Panc1 (cell line): Measurements from ENCODE around the gene CORO1C.

Experiments used
- POLR2AphosphoS5 ChIP-seq: IDR thresholded peaks from 2 replicates; pipeline ENCODE4 v1.6.1; 2012; ENCODE audit warnings: mild to moderate bottlenecking, low read depth, low read length, moderate library complexity
- SIN3A ChIP-seq: IDR thresholded peaks from 2 replicates; pipeline ENCODE4 v1.6.1; 2012; ENCODE audit warnings: low read depth, mild to moderate bottlenecking, low read length, moderate library complexity, borderline replicate concordance; ENCODE audit not compliant: insufficient read depth
- TCF7L2 ChIP-seq: IDR thresholded peaks from 2 replicates; pipeline ENCODE4 v1.6.1; 2011; ENCODE audit warnings: mild to moderate bottlenecking, low read depth, low read length, inconsistent platforms
- TF ChIP-seq, protein P1 (sequence below): fragments of 450-650 bp; IDR thresholded peaks from 2 replicates; pipeline ENCODE4 v1.5.1; 2017; ENCODE audit warnings: mild to moderate bottlenecking
- TF ChIP-seq, protein P2 (sequence below), 2 experiments: IDR thresholded peaks; 2 replicates each; pipeline ENCODE4 v1.6.1; 2011 to 2012; ENCODE audit warnings: low read depth in 2 of 2, control low read depth in 1 of 2, low read length in 1 of 2, mild to moderate bottlenecking in 1 of 2, moderate library complexity in 1 of 2; ENCODE audit not compliant: insufficient read depth in 1 of 2

- TF ChIP-seq, protein P1, sequence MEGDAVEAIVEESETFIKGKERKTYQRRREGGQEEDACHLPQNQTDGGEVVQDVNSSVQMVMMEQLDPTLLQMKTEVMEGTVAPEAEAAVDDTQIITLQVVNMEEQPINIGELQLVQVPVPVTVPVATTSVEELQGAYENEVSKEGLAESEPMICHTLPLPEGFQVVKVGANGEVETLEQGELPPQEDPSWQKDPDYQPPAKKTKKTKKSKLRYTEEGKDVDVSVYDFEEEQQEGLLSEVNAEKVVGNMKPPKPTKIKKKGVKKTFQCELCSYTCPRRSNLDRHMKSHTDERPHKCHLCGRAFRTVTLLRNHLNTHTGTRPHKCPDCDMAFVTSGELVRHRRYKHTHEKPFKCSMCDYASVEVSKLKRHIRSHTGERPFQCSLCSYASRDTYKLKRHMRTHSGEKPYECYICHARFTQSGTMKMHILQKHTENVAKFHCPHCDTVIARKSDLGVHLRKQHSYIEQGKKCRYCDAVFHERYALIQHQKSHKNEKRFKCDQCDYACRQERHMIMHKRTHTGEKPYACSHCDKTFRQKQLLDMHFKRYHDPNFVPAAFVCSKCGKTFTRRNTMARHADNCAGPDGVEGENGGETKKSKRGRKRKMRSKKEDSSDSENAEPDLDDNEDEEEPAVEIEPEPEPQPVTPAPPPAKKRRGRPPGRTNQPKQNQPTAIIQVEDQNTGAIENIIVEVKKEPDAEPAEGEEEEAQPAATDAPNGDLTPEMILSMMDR = no peak
- TF ChIP-seq POLR2AphosphoS5 = no peak
- TF ChIP-seq SIN3A = no peak
- TF ChIP-seq, protein P2, sequence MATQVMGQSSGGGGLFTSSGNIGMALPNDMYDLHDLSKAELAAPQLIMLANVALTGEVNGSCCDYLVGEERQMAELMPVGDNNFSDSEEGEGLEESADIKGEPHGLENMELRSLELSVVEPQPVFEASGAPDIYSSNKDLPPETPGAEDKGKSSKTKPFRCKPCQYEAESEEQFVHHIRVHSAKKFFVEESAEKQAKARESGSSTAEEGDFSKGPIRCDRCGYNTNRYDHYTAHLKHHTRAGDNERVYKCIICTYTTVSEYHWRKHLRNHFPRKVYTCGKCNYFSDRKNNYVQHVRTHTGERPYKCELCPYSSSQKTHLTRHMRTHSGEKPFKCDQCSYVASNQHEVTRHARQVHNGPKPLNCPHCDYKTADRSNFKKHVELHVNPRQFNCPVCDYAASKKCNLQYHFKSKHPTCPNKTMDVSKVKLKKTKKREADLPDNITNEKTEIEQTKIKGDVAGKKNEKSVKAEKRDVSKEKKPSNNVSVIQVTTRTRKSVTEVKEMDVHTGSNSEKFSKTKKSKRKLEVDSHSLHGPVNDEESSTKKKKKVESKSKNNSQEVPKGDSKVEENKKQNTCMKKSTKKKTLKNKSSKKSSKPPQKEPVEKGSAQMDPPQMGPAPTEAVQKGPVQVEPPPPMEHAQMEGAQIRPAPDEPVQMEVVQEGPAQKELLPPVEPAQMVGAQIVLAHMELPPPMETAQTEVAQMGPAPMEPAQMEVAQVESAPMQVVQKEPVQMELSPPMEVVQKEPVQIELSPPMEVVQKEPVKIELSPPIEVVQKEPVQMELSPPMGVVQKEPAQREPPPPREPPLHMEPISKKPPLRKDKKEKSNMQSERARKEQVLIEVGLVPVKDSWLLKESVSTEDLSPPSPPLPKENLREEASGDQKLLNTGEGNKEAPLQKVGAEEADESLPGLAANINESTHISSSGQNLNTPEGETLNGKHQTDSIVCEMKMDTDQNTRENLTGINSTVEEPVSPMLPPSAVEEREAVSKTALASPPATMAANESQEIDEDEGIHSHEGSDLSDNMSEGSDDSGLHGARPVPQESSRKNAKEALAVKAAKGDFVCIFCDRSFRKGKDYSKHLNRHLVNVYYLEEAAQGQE (IDR thresholded peaks at IDR 0.05; ENCODE audit: insufficient read depth in 1 of 2, low read depth in 2 of 2, low read length in 1 of 2) = no peak
- no peak for TF ChIP-seq TCF7L2
These were observed 35.0 kb upstream of the CORO1C start for GRCh38 chr12:108766294-108766693.
